ENCODE measurements around the gene RRBP1.
"Not testable (repeated sequence)": the region's sequence is repeated elsewhere in the genome, so short reads cannot be mapped to it uniquely, and the experiment has no call there.

RRBP1 gene

GRCh38 chr20:17709361-17710293, 27.6 kb upstream of the RRBP1 start:
- DNase-seq (no peak), ATAC-seq (no peak)

GRCh38 chr20:17708675-17709360, 26.8 kb upstream of the RRBP1 start:
- DNase-seq = no peak
- no peak for ATAC-seq

- DNase-seq, ATAC-seq: not testable (repeated sequence)
These were observed 25.9 kb upstream of the RRBP1 start for GRCh38 chr20:17707951-17708350.

GRCh38 chr20:17706632-17707031, 24.6 kb upstream of the RRBP1 start:
- no peak for ATAC-seq
- no peak for DNase-seq

- DNase-seq = no peak
- ATAC-seq = no peak
These were observed 23.9 kb upstream of the RRBP1 start for GRCh38 chr20:17705916-17706315.

GRCh38 chr20:17704589-17705317, 22.7 kb upstream of the RRBP1 start:
- DNase-seq (no peak), ATAC-seq (no peak)

- no peak for ATAC-seq
- no peak for DNase-seq
These were observed 19.8 kb upstream of the RRBP1 start for GRCh38 chr20:17701826-17702225.

- ATAC-seq (no peak), DNase-seq (no peak)
These were observed 18.6 kb upstream of the RRBP1 start for GRCh38 chr20:17700637-17701036.

GRCh38 chr20:17699931-17700351, 17.9 kb upstream of the RRBP1 start, which contains the start of gene BANF2:
TSS of gene BANF2 (plus strand) at chr20:17699966. CDS start at chr20:17725026, 25,060 bp downstream.
- ATAC-seq (no peak), DNase-seq (no peak)

GRCh38 chr20:17698384-17698783, 16.3 kb upstream of the RRBP1 start:
- DNase-seq (no peak), ATAC-seq (no peak)

- DNase-seq (no peak), ATAC-seq (no peak)
These were observed 15.1 kb upstream of the RRBP1 start for GRCh38 chr20:17697171-17697570.

GRCh38 chr20:17696287-17696686, 14.2 kb upstream of the RRBP1 start:
- ATAC-seq (no peak), DNase-seq (no peak)

GRCh38 chr20:17694767-17695166, 12.7 kb upstream of the RRBP1 start:
- DNase-seq (no peak), ATAC-seq (no peak)

GRCh38 chr20:17693444-17694001, 11.5 kb upstream of the RRBP1 start:
- ATAC-seq (no peak), DNase-seq (no peak)

- ATAC-seq (no peak), DNase-seq (no peak)
These were observed 9.7 kb upstream of the RRBP1 start for GRCh38 chr20:17691758-17692157.

- DNase-seq = no peak
- ATAC-seq = no peak
These were observed 8.1 kb upstream of the RRBP1 start for GRCh38 chr20:17690144-17690543.

GRCh38 chr20:17688965-17689364, 6.9 kb upstream of the RRBP1 start:
- no peak for DNase-seq
- no peak for ATAC-seq

- DNase-seq (no peak), ATAC-seq (no peak)
These were observed 5.8 kb upstream of the RRBP1 start for GRCh38 chr20:17687800-17688199.

GRCh38 chr20:17685168-17685567, 3.1 kb upstream of the RRBP1 start:
- ATAC-seq (no peak), DNase-seq (no peak)

GRCh38 chr20:17684077-17684888, 2.2 kb upstream of the RRBP1 start:
- no peak for ATAC-seq
- DNase-seq = no peak
